ENCODE results near the gene SLC38A5.

SLC38A5 gene

GRCh38 chrX:48493890-48494364 is 23.9 kb upstream of the SLC38A5 start:
- no peak for DNase-seq (ENCODE audit: low read depth, low spot score)
- H3K4me3 ChIP-seq (ENCODE audit: low read length): no peak overlapping the region

GRCh38 chrX:48492293-48492910 is 22.3 kb upstream of the SLC38A5 start:
- no peak overlapping the region for H3K4me3 ChIP-seq (ENCODE audit: low read length)
- DNase-seq (ENCODE audit: low read depth, low spot score): no peak

GRCh38 chrX:48491809-48492208 is 21.7 kb upstream of the SLC38A5 start:
- H3K4me3 ChIP-seq (ENCODE audit: low read length): no peak overlapping the region
- DNase-seq (ENCODE audit: low read depth, low spot score): no peak

- no peak for DNase-seq (ENCODE audit: low read depth, low spot score)
- H3K4me3 ChIP-seq (ENCODE audit: low read length): no peak overlapping the region
Observed at GRCh38 chrX:48490661-48491060, 20.6 kb upstream of the SLC38A5 start.

GRCh38 chrX:48489892-48490291 is 19.8 kb upstream of the SLC38A5 start:
- H3K4me3 ChIP-seq (ENCODE audit: low read length): no peak overlapping the region
- no peak for DNase-seq (ENCODE audit: low read depth, low spot score)

- DNase-seq (ENCODE audit: low read depth, low spot score): no peak
- H3K4me3 ChIP-seq (ENCODE audit: low read length): no peak overlapping the region
Observed at GRCh38 chrX:48489296-48489695, 19.2 kb upstream of the SLC38A5 start.

GRCh38 chrX:48488034-48488433 is 18.0 kb upstream of the SLC38A5 start:
- no peak for DNase-seq (ENCODE audit: low read depth, low spot score)
- H3K4me3 ChIP-seq (ENCODE audit: low read length): no peak overlapping the region

GRCh38 chrX:48487362-48487798 is 17.3 kb upstream of the SLC38A5 start:
- no peak overlapping the region for H3K4me3 ChIP-seq (ENCODE audit: low read length)
- no peak for DNase-seq (ENCODE audit: low read depth, low spot score)

GRCh38 chrX:48482526-48482925 is 12.5 kb upstream of the SLC38A5 start:
- DNase-seq (ENCODE audit: low read depth, low spot score): no peak
- no peak overlapping the region for H3K4me3 ChIP-seq (ENCODE audit: low read length)

- no peak for DNase-seq (ENCODE audit: low read depth, low spot score)
Observed at GRCh38 chrX:48480583-48480982, 10.5 kb upstream of the SLC38A5 start.

GRCh38 chrX:48480142-48480541 is 10.1 kb upstream of the SLC38A5 start:
- no peak overlapping the region for H3K4me3 ChIP-seq (ENCODE audit: low read length)
- DNase-seq (ENCODE audit: low read depth, low spot score): no peak

More at GRCh38 chrX:48480583-48480982, 10.5 kb upstream of the SLC38A5 start:
- no peak overlapping the region for H3K4me3 ChIP-seq (ENCODE audit: low read length)

- no peak overlapping the region for H3K4me3 ChIP-seq (ENCODE audit: low read length)
- DNase-seq (ENCODE audit: low read depth, low spot score): no peak
Observed at GRCh38 chrX:48478806-48479205, 8.7 kb upstream of the SLC38A5 start.

- H3K4me3 ChIP-seq (ENCODE audit: low read length): no peak overlapping the region
Observed at GRCh38 chrX:48477960-48478755, 8.1 kb upstream of the SLC38A5 start.

GRCh38 chrX:48476919-48477318 is 6.9 kb upstream of the SLC38A5 start:
- no peak for DNase-seq (ENCODE audit: low read depth, low spot score)
- H3K4me3 ChIP-seq (ENCODE audit: low read length): peak overlapping the region; percentile 78

More at GRCh38 chrX:48477960-48478755, 8.1 kb upstream of the SLC38A5 start:
- no peak for DNase-seq (ENCODE audit: low read depth, low spot score)

- H3K4me3 ChIP-seq (ENCODE audit: low read length): peak within 1 kb of the TSS; percentile 78
- peak; percentile 91 for DNase-seq (ENCODE audit: low read depth, low spot score)
Observed at GRCh38 chrX:48475774-48476577, 5.9 kb upstream of the SLC38A5 start, which contains the start of gene FTSJ1. Gene FTSJ1, plus strand, starts transcription at chrX:48476199. Its CDS starts 1,849 bp downstream, at chrX:48478048.

- no peak for DNase-seq (ENCODE audit: low read depth, low spot score)
- peak overlapping the region; percentile 78 for H3K4me3 ChIP-seq (ENCODE audit: low read length)
Observed at GRCh38 chrX:48475296-48475695, 5.2 kb upstream of the SLC38A5 start.

- H3K4me3 ChIP-seq (ENCODE audit: low read length): peak overlapping the region; percentile 78
- DNase-seq (ENCODE audit: low read depth, low spot score): no peak
Observed at GRCh38 chrX:48474581-48474980, 4.5 kb upstream of the SLC38A5 start.

GRCh38 chrX:48474127-48474526 is 4.1 kb upstream of the SLC38A5 start:
- H3K4me3 ChIP-seq (ENCODE audit: low read length): no peak overlapping the region
- no peak for DNase-seq (ENCODE audit: low read depth, low spot score)

GRCh38 chrX:48473704-48473990 is 3.6 kb upstream of the SLC38A5 start:
- DNase-seq (ENCODE audit: low read depth, low spot score): no peak
- H3K4me3 ChIP-seq (ENCODE audit: low read length): no peak overlapping the region
